Measurements from ENCODE around the gene GSDMA.
"Not testable (repeated sequence)": the region's sequence is repeated elsewhere in the genome, so short reads cannot be mapped to it uniquely, and the experiment has no call there.

GSDMA gene

GRCh38 chr17:39999067-39999466, 36.3 kb downstream of the GSDMA start:
- no peak for DNase-seq

DNA sequence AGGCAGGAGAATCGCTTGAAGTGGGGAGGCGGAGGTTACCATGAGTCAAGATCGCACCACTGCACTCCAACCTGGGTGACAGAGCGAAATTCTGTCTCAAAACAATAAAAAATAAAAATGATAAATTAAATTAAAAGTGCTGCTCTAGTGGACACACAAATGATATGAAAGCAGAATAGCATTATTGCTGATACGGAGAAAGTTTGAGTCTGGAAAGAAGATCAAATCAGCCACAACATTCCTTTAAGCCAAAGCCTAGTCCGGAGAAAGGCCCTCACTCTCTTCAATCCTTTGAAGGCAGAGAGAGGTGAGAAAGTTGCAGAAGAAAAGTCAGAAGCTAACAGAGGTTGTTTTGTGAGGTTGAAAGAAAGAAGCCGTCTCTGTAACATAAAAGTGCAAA, 37.4 kb downstream of the GSDMA start:
- DNase-seq = no peak

DNA sequence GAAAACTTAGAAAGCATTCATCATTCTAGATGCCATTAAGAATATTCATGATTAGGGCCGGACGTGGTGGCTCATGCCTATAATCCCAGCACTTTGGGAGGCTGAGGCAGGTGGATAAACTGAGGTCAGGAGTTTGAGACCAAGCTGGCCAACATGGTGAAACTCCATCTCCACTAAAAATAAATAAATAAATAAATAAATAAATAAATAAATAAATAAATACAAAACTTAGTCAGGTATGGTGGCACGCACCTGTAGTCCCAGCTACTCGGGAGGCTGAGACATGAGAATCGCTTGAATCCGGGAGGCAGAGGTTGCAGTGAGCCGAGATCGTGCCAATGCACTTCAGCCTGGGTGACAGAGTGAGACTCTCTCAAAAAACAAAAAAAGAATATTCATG, 38.5 kb downstream of the GSDMA start:
- not testable (repeated sequence) for DNase-seq

DNA sequence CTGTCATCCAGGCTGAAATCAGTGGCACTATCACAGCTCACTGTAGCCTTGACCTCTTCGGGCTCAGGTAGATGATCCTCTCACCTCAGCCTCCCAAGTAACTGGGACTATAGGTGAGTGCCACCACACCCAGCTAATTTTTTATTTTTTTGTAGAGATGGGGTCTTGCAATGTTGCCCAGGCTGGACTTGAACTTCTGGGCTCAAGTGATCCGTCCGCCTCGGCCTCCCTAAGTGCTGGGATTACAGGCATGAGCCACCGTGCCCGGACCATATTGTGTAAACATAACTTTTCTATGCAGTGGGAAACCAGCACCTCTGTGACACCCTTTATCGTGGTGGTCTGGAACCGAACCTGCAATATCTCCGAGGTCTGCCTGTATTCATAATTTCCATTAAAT, 41.3 kb downstream of the GSDMA start:
- no peak for DNase-seq

GRCh38 chr17:40004712-40005111, 41.9 kb downstream of the GSDMA start:
- DNase-seq = no peak

DNA sequence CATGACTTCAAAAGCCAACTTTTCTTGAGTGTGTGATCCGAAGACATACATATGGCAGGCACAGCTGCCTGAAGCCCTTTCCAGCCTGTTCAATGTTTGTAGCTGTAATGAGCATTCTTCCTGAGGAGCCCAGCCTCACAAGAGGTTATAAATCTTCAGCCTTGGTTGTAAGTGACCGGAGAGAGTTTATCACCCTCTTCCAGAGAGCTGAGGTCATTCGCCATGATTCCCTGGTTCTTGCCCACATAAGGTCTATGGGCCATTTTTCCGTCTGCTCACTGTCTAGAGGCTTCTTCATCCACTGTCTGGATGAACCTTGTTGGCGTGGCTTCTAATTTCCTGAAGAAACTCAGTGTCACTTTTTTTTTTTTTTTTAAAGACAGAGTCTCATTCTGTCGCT, 42.7 kb downstream of the GSDMA start:
- DNase-seq = no peak

DNA sequence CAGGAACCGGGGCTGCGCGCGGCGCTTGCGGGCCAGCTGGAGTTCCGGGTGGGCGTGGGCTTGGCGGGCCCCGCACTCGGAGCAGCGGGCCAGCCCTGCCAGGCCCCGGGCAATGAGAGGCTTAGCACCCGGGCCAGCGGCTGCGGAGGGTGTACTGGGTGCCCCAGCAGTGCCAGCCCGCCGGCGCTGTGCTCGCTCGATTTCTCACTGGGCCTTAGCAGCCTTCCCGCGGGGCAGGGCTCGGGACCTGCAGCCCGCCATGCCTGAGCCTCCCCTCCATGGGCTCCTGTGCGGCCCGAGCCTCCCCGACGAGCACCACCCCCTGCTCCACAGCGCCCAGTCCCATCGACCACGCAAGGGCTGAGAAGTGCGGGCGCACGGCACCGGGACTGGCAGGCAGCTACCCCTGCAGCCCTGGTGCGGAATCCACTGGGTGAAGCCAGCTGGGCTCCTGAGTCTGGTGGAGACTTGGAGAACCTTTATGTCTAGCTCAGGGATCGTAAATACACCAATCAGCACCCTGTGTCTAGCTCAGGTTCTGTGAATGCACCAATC, 48.2 kb downstream of the GSDMA start:
- not testable (repeated sequence) for DNase-seq

DNA sequence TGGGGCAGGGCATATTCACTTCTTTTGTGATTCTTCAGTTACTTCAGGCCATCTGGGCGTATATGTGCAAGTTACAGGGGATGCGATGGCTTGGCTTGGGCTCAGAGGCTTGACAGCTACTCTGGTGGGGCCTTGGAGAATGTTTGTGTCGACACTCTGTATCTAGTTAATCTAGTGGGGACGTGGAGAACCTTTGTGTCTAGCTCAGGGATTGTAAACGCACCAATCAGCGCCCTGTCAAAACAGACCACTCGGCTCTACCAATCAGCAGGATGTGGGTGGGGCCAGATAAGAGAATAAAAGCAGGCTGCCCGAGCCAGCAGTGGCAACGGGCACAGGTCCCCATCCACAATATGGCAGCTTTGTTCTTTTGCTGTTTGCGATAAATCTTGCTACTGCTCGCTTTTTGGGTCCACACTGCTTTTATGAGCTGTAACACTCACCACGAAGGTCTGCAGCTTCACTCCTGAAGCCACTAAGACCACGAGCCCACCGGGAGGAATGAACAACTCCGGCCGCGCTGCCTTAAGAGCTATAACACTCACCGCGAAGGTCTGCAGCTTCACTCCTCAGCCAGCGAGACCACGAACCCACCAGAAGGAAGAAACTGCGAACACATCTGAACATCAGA, 49.3 kb downstream of the GSDMA start:
- not testable (repeated sequence) for DNase-seq

DNA sequence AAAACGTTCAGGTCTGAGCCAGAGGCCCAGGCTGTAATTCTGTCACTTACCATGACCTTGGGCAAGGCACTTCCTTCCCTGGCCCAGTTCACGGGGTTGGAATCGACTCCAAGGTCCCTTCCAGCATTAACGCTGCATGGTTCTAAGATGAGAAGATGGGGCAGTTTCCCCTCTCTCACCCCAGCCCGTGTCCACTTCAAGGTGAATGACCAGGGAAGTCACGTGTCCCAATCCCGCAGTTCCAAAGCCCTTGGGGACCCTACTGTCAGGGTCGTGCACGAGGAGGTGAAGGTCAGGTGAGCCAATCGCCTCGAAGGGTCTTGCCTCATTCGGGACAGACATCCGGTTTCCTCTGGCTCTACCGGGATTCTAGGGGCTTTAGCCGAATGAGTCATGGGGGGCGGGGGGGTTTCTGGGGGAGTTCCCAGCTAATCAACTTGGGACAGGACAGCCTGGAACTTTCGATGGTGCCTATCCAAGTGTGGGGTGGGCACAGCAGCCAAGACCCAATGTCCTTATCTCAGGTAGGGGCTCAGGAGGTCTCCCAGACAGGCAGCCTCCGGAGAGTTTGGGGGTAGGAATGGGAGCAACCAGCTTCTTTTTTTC, 51.7 kb downstream of the GSDMA start:
- DNase-seq = no peak

DNA sequence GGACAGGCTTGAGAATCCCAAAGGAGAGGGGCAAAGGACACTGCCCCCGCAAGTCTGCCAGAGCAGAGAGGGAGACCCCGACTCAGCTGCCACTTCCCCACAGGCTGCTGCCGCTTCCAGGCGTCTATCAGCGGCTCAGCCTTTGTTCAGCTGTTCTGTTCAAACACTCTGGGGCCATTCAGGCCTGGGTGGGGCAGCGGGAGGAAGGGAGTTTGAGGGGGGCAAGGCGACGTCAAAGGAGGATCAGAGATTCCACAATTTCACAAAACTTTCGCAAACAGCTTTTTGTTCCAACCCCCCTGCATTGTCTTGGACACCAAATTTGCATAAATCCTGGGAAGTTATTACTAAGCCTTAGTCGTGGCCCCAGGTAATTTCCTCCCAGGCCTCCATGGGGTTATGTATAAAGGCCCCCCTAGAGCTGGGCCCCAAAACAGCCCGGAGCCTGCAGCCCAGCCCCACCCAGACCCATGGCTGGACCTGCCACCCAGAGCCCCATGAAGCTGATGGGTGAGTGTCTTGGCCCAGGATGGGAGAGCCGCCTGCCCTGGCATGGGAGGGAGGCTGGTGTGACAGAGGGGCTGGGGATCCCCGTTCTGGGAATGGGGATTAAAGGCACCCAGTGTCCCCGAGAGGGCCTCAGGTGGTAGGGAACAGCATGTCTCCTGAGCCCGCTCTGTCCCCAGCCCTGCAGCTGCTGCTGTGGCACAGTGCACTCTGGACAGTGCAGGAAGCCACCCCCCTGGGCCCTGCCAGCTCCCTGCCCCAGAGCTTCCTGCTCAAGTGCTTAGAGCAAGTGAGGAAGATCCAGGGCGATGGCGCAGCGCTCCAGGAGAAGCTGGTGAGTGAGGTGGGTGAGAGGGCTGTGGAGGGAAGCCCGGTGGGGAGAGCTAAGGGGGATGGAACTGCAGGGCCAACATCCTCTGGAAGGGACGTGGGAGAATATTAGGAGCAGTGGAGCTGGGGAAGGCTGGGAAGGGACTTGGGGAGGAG, 52.5 kb downstream of the GSDMA start, which contains the start of gene CSF3:
TSS of gene CSF3 (plus strand) at position 436 of the 993 bp plus-strand sequence. CDS start at position 471, 35 bp downstream.
- no peak for DNase-seq

DNA sequence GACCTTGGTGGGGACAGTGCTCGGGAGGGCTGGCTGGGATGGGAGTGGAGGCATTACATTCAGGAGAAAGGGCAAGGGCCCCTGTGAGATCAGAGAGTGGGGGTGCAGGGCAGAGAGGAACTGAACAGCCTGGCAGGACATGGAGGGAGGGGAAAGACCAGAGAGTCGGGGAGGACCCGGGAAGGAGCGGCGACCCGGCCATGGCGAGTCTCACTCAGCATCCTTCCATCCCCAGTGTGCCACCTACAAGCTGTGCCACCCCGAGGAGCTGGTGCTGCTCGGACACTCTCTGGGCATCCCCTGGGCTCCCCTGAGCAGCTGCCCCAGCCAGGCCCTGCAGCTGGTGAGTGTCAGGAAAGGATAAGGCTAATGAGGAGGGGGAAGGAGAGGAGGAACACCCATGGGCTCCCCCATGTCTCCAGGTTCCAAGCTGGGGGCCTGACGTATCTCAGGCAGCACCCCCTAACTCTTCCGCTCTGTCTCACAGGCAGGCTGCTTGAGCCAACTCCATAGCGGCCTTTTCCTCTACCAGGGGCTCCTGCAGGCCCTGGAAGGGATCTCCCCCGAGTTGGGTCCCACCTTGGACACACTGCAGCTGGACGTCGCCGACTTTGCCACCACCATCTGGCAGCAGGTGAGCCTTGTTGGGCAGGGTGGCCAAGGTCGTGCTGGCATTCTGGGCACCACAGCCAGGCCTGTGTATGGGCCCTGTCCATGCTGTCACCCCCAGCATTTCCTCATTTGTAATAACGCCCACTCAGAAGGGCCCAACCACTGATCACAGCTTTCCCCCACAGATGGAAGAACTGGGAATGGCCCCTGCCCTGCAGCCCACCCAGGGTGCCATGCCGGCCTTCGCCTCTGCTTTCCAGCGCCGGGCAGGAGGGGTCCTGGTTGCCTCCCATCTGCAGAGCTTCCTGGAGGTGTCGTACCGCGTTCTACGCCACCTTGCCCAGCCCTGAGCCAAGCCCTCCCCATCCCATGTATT, 53.5 kb downstream of the GSDMA start:
- no peak for DNase-seq

- DNase-seq = no peak
Measured at GRCh38 chr17:40017422-40018080, 54.7 kb downstream of the GSDMA start.

DNA sequence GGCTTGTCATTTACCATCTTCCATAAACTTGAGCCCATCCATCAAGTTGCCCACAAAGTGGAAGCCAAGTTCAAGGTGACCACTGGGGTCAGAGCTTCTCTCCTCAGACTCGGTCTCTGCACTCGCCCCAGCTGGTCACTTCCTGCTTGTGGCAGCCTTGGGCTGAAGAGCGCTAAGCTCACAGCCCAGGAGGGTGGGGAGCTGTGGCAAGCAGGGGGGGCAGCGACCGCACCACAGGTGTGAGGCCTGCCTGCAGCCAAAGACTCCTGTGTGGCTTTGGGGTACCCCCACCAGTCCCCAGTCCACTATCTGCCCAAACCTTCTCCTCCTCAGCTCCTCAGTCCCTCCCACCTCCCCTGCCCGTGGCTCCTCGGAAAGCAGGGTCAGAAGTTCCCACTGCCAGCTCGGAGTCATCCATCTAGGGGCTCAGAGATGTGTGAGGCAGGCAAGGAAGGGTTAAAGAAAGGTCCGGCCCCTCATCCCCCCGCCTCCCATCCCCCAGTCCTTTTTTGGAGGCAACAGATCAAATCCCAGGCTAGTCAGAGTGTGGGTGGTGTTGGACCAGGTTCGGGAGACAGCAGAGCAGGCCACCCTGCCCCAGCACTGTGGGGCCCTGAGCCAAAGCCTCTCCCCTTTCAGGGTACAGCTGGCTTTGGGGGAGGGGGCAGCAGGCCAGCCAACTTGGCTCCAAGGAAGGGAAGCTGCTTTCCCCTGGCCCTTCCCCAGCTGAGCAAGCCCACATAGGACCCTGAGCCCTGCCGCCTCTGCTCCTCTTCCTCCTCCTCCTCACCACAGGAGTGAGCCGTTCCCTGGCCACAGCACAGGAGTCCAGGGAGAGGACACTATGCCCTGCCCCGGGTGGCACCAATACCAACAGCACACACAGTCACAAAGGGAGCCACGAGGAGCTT, 55.7 kb downstream of the GSDMA start:
- no peak for DNase-seq

DNA sequence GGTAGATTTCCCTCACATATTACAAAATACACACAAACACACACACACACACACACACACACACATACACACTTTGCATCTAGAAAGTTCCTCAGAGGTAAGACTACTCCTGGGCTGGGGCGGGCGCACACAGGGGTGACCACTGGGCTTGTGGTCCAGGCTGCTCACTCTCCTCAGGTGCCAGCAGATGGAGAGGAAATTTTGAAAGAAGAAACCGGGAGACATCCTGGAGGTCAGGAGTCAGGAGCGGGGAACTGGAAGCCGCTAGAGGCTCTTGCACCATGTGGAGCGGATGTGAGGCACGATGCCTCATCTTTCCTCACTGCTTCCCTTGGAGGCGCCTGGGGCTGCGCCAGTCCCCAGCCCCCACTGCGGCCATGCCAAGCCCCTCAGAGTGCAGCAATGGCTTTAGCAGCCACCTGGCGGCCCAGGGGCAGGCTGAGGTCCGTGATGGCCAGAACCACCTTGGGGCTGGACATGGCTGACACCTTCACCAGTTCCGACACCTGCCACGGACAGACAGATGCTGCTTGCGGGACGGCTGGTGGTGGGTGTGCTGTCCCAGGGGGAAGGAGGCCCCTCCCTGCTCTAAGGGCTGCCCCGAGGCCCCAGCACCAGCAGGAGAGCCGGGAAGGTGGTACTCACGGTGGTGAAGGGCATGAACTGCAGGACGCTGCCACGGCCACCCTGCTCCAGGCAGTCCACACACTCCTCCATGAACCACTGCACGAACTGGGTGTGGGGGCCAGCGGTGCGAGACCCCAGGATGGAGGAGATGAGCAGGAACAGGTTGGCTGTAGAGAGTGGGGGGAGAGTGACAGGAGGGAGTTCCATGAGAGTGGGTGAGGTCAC, 56.6 kb downstream of the GSDMA start:
- DNase-seq = no peak

DNA sequence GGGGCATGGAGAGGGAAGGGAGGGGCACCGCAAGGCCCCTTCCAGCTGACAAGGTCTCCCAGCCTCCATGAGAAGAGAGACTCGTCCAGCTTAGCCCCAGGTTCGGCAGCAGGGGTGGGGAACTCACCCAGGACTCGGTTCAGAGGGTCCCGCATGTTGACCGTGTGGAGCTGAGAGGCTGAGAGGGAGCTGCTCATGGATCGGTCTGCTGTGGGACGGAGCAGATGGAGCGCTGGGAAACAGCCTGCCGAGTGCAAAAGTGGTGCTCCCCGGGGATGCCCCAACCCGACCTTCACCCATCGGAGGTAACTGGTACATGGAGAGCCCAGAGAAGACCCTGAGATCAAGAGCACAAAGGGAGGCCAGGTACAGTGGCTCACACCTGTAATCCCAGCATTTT, 57.3 kb downstream of the GSDMA start:
- no peak for DNase-seq

DNA sequence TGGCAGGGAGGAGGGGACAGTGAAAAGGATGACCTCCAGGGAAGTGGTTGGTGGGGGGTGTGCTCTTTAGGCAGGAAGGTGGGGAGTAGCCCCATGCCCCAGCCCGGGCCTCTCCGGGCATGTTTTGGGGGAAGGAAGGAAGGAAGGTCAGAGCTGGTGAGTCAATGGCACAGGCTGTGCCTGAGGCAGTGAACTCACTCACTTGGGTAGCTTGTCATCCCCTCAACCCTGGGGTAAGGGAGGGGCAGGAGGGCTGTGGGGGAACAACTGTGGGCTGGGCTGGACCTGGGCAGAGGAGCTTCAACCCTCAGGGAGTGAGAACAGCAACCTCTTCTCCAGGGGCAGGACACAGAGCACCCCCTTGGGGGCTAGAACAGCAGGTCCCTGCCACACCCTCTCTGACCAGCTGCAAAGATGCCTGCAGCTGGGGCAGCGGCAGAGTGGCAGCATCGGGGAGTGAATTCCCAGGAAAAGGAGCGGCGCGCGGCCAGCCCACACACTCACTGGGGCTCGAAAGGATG, 58.7 kb downstream of the GSDMA start:
- no peak for DNase-seq

DNA sequence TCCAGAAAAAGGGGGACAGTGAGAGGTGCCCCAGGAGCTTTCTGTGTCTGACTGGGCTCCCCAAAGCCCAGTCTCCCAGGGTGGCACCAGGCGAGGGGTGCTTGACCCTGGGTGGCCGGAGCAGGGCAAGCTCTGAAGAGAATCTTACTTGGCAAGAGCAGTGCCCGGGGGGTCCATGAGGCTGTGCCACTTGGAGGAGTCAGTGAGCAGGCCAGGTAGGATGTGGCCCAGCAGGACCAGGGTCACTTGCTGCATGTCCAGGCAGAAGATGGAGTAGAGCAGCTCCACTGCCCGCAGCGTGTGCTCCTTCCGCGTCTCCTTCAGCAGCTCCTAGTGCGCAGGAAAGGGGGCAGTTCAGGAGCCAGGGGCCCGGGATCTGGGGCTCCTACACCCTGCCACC, 59.7 kb downstream of the GSDMA start:
- DNase-seq = no peak

- DNase-seq = no peak
Measured at GRCh38 chr17:40022961-40023541, 60.2 kb downstream of the GSDMA start.
